ENCODE measurements around the gene AIG1. TPM values are rescaled to one million over a fixed set of nuclear protein-coding genes. Genes with fewer than 3 reads are reported as not detected.

AIG1 gene
- total and polyA plus RNA-seq, 2 of the 13 experiments (the other 11 are each of a cell fraction or from before 2014, with no cell fraction given) = 115 to 197 TPM

GRCh38 chr6:143060806-143061596, at the start of gene AIG1 (continued):
- TF ChIP-seq, protein P1, sequence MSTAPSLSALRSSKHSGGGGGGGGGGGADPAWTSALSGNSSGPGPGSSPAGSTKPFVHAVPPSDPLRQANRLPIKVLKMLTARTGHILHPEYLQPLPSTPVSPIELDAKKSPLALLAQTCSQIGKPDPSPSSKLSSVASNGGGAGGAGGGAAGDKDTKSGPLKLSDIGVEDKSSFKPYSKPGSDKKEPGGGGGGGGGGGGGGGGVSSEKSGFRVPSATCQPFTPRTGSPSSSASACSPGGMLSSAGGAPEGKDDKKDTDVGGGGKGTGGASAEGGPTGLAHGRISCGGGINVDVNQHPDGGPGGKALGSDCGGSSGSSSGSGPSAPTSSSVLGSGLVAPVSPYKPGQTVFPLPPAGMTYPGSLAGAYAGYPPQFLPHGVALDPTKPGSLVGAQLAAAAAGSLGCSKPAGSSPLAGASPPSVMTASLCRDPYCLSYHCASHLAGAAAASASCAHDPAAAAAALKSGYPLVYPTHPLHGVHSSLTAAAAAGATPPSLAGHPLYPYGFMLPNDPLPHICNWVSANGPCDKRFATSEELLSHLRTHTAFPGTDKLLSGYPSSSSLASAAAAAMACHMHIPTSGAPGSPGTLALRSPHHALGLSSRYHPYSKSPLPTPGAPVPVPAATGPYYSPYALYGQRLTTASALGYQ (CRISPR knock-in tag; IDR thresholded peaks at IDR 0.05) = no peak
- TF ChIP-seq TAF1 (CRISPR knock-in tag; IDR thresholded peaks at IDR 0.05) = peak; percentile 84
- TF ChIP-seq ZSCAN25 (CRISPR knock-in tag; IDR thresholded peaks at IDR 0.05) = no peak
- TF ChIP-seq BHLHE40 (IDR thresholded peaks at IDR 0.05; ENCODE audit: low read length) = peak; percentile 95
- 0 out of 2 replicates have a peak, but pooled peaks have one; percentile 77 for TF ChIP-seq ZNF101 (CRISPR knock-in tag; IDR thresholded peaks at IDR 0.05; ENCODE audit: borderline replicate concordance, low read depth)
- peak; percentile 80; the same call in 1 of the 2 replicates for TF ChIP-seq HIVEP1 (CRISPR knock-in tag; IDR thresholded peaks at IDR 0.05)
- TF ChIP-seq ASH2L (IDR thresholded peaks at IDR 0.05; ENCODE audit: insufficient read length, low read depth, low read length) = peak; percentile 98
- no peak; the same call in 1 of the 2 replicates for TF ChIP-seq REPIN1 (CRISPR knock-in tag; IDR thresholded peaks at IDR 0.05; ENCODE audit: borderline replicate concordance, low read depth)
- no peak for TF ChIP-seq MZF1 (CRISPR knock-in tag; IDR thresholded peaks at IDR 0.05; ENCODE audit: borderline replicate concordance)
- TF ChIP-seq, protein P2, sequence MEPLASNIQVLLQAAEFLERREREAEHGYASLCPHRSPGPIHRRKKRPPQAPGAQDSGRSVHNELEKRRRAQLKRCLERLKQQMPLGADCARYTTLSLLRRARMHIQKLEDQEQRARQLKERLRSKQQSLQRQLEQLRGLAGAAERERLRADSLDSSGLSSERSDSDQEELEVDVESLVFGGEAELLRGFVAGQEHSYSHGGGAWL (CRISPR knock-in tag; IDR thresholded peaks at IDR 0.05) = peak; percentile 31
- TF ChIP-seq, protein P3, sequence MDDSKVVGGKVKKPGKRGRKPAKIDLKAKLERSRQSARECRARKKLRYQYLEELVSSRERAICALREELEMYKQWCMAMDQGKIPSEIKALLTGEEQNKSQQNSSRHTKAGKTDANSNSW (CRISPR knock-in tag; IDR thresholded peaks at IDR 0.05; ENCODE audit: borderline replicate concordance) = 0 out of 2 replicates have a peak, but pooled peaks have one; percentile 86
- peak; percentile 25 for TF ChIP-seq ZNF546 (CRISPR knock-in tag; conservative IDR thresholded peaks at IDR 0.05)
- 0 out of 2 replicates have a peak, but pooled peaks have one; percentile 11 for TF ChIP-seq RFXANK (CRISPR knock-in tag; IDR thresholded peaks at IDR 0.05)
- TF ChIP-seq GTF3A (CRISPR knock-in tag; conservative IDR thresholded peaks at IDR 0.05) = peak; percentile 64; the same call in 1 of the 2 replicates
- peak; percentile 87 for TF ChIP-seq ZEB1 (IDR thresholded peaks at IDR 0.05; ENCODE audit: insufficient replicate concordance, low read depth)
- no peak for TF ChIP-seq NCOA1 (CRISPR knock-in tag; IDR thresholded peaks at IDR 0.05)
- peak; percentile 5; the same call in 1 of the 2 replicates for TF ChIP-seq TARDBP (CRISPR knock-in tag; IDR thresholded peaks at IDR 0.05)
- no peak for TF ChIP-seq PAF1 (CRISPR knock-in tag; IDR thresholded peaks at IDR 0.05)
- TF ChIP-seq, protein P4, sequence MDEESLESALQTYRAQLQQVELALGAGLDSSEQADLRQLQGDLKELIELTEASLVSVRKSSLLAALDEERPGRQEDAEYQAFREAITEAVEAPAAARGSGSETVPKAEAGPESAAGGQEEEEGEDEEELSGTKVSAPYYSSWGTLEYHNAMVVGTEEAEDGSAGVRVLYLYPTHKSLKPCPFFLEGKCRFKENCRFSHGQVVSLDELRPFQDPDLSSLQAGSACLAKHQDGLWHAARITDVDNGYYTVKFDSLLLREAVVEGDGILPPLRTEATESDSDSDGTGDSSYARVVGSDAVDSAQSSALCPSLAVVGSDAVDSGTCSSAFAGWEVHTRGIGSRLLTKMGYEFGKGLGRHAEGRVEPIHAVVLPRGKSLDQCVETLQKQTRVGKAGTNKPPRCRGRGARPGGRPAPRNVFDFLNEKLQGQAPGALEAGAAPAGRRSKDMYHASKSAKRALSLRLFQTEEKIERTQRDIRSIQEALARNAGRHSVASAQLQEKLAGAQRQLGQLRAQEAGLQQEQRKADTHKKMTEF (CRISPR knock-in tag; IDR thresholded peaks at IDR 0.05) = peak; percentile 65
- TF ChIP-seq, protein P5, sequence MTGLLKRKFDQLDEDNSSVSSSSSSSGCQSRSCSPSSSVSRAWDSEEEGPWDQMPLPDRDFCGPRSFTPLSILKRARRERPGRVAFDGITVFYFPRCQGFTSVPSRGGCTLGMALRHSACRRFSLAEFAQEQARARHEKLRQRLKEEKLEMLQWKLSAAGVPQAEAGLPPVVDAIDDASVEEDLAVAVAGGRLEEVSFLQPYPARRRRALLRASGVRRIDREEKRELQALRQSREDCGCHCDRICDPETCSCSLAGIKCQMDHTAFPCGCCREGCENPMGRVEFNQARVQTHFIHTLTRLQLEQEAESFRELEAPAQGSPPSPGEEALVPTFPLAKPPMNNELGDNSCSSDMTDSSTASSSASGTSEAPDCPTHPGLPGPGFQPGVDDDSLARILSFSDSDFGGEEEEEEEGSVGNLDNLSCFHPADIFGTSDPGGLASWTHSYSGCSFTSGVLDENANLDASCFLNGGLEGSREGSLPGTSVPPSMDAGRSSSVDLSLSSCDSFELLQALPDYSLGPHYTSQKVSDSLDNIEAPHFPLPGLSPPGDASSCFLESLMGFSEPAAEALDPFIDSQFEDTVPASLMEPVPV (CRISPR knock-in tag; IDR thresholded peaks at IDR 0.05) = peak; percentile 6; the same call in 1 of the 2 replicates
- 0 out of 2 replicates have a peak, but pooled peaks have one; percentile 3 for TF ChIP-seq HMG20B (CRISPR knock-in tag; conservative IDR thresholded peaks at IDR 0.05)
- TF ChIP-seq ZBTB20 (CRISPR knock-in tag; IDR thresholded peaks at IDR 0.05; ENCODE audit: borderline replicate concordance, low read depth) = peak; percentile 87; the same call in 1 of the 2 replicates

Measured in HepG2 (cell line).